ENCODE results near the gene VTI1A.
"Not testable (repeated sequence)": the region's sequence is repeated elsewhere in the genome, so short reads cannot be mapped to it uniquely, and the experiment has no call there.

VTI1A gene

DNA sequence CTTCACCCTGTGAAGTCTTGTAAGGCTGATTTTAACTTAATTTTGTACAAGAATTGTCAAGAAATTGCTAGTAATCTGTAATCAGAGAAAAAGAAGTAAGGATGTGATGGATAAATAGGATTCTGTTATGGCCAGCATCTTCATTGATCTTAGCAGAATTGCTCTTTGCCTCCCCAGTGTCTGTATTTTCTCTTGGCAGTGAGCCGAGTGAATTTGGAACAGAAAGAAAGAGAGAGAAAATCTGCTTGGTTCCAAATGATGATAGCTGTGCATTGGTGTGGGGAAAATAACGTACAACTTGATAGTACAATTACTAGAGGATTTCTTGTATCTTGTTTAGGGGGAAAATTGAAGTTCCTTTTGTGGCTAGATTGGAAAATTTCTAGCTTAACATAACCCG, 34.6 kb downstream of the VTI1A start:
- Histone ChIP-seq H3K36me3 (ENCODE audit: control insufficient read depth, insufficient read depth, low read length) (no peaks in the 10 kb centered on the region), H3K27ac (ENCODE audit: low read depth, low read length, severe bottlenecking) (no peak overlapping the region), H3K9me3 (ENCODE audit: control insufficient read depth, low read length) (no peaks in the 10 kb centered on the region), H3K4me3 (ENCODE audit: extremely low read depth, insufficient read depth, low read length, poor library complexity, severe bottlenecking) (no peak overlapping the region), H3K4me1 (ENCODE audit: control insufficient read depth, insufficient read depth, low read length, poor library complexity, severe bottlenecking) (no peaks in the 10 kb centered on the region)
- 90 to 100% methylated on average over 1 of the region's 3 CpGs for WGBS, 2 experiments (ENCODE audit: insufficient coverage in 2 of 2)

DNA sequence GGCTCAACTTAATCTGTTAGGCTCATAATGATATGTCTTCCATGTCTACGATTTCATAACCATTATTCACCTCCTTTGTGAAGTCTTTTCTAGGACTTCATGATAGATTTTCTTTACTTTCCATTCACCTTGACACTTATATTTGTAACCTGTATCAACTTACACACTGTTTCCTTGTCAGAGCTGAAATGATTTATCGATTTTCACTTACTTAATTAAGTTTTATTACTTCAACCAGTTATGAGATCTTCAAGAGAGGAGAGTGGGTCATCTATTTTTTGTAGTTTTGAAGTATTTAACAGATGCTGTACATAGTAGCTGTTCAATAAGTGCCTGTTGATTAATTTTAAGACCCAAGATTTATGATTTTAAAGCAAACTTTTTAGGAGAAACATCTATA, 37.4 kb downstream of the VTI1A start:
- no peaks in the 10 kb centered on the region for H3K4me1 ChIP-seq (ENCODE audit: control insufficient read depth, insufficient read depth, low read length, poor library complexity, severe bottlenecking)
- no peaks in the 10 kb centered on the region for H3K9me3 ChIP-seq (ENCODE audit: control insufficient read depth, low read length)
- no CpG with 5 or more reads among the region's 2 CpGs for WGBS, 2 experiments (ENCODE audit: insufficient coverage in 2 of 2)
- H3K4me3 ChIP-seq (ENCODE audit: extremely low read depth, insufficient read depth, low read length, poor library complexity, severe bottlenecking) = no peak overlapping the region
- no peaks in the 10 kb centered on the region for H3K36me3 ChIP-seq (ENCODE audit: control insufficient read depth, insufficient read depth, low read length)
- no peak overlapping the region for H3K27ac ChIP-seq (ENCODE audit: low read depth, low read length, severe bottlenecking)

DNA sequence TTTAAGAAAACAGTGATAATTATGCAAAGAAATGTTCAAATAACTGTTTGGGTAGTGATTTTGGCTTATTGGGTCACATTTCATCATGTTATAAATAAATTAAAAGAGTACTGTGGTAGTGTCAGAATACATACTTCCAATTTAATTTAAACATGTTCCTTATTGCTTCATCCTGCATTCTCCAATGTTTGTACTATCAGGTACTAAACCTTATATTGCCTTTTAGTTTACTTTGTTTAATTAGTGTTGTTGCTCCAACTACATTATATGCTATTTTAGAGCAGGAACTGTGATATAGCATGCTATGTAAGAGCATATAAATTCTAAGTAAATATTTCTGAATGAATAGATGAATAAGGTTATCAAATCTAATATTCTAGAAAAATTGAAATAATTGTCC, 40.9 kb downstream of the VTI1A start:
- Histone ChIP-seq H3K36me3 (ENCODE audit: control insufficient read depth, insufficient read depth, low read length) (no peaks in the 10 kb centered on the region), H3K9me3 (ENCODE audit: control insufficient read depth, low read length) (no peaks in the 10 kb centered on the region), H3K27ac (ENCODE audit: low read depth, low read length, severe bottlenecking) (no peak overlapping the region), H3K4me1 (ENCODE audit: control insufficient read depth, insufficient read depth, low read length, poor library complexity, severe bottlenecking) (peaks cover 7% of the 10 kb centered on the region), H3K4me3 (ENCODE audit: extremely low read depth, insufficient read depth, low read length, poor library complexity, severe bottlenecking) (no peak overlapping the region)

DNA sequence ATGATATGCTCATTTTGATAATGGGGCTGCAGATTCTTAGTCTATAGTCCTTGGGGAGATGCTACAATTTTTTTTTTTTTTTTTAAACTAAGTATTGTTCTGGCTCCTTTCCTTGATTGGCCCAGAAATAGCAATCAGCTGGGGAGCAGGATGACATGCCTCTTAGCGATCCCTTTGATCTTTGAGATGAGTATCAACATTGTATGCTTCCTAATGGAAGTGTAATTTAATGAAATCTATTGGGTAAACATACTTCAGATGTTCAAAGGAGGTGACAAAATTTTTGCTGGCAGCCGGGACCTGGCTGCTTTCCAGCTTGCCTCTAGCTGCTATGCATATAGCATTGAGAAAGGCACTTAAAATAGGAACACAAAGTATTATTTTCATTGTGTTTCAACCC, 43.5 kb downstream of the VTI1A start:
- 55% methylated on average over 2 of the region's 2 CpGs; no CpG with 5 or more reads in 1 of the 2 experiments for WGBS, 2 experiments (ENCODE audit: insufficient coverage in 2 of 2)

DNA sequence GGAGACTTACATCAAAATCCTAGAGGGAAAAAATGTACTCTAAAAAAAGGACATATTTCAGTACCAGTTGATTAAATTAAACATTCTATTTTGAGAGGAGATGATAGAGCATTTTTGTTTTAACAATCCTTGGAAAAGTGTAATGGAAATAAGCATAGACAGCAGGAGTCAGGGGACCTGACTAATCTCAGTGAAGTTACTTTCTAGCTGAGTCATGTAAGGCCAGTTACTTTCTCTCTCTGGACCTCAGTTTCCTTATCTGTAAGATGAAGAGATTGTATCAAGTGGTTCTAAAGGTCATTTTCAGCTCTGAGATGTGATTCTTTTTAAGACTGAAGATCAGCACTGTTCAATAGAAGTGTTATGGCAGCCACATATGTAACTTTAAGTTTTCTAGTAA, 44.1 kb downstream of the VTI1A start:
- H3K4me1 ChIP-seq (ENCODE audit: control insufficient read depth, insufficient read depth, low read length, poor library complexity, severe bottlenecking) = peaks cover 7% of the 10 kb centered on the region
- no peaks in the 10 kb centered on the region for H3K9me3 ChIP-seq (ENCODE audit: control insufficient read depth, low read length)
- H3K4me3 ChIP-seq (ENCODE audit: extremely low read depth, insufficient read depth, low read length, poor library complexity, severe bottlenecking) = no peak overlapping the region
- peak overlapping the region; percentile 23 for H3K27ac ChIP-seq (ENCODE audit: low read depth, low read length, severe bottlenecking)
- H3K36me3 ChIP-seq (ENCODE audit: control insufficient read depth, insufficient read depth, low read length) = no peaks in the 10 kb centered on the region

More for the DNA sequence above, 43.5 kb downstream of the VTI1A start:
- no peaks in the 10 kb centered on the region for H3K36me3 ChIP-seq (ENCODE audit: control insufficient read depth, insufficient read depth, low read length)
- H3K4me1 ChIP-seq (ENCODE audit: control insufficient read depth, insufficient read depth, low read length, poor library complexity, severe bottlenecking) = peaks cover 7% of the 10 kb centered on the region
- no peak overlapping the region for H3K4me3 ChIP-seq (ENCODE audit: extremely low read depth, insufficient read depth, low read length, poor library complexity, severe bottlenecking)
- H3K27ac ChIP-seq (ENCODE audit: low read depth, low read length, severe bottlenecking) = peak overlapping the region; percentile 23
- no peaks in the 10 kb centered on the region for H3K9me3 ChIP-seq (ENCODE audit: control insufficient read depth, low read length)

DNA sequence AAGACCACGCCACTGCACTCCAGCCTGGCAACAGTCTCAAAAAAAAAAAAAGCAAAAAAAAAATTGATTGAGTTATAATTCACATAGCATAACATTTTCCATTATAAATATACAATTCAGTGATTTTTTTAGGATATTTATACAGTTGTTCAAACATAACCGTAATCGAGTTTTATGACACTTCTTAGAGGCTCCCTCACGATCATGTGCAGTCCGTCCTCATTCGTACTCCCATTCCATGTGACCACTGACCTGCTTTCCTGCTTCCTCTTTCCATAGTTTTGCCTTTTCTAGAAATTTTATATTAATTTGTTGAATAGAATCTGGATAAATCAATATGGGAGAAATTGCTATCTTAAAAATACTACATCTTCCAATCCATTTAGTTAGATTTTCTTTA, 45.7 kb downstream of the VTI1A start:
- H3K27ac ChIP-seq (ENCODE audit: low read depth, low read length, severe bottlenecking) = no peak overlapping the region
- 97% methylated on average over 5 of the region's 6 CpGs; no CpG with 5 or more reads in 1 of the 2 experiments for WGBS, 2 experiments (ENCODE audit: insufficient coverage in 2 of 2)
- H3K9me3 ChIP-seq (ENCODE audit: control insufficient read depth, low read length) = no peaks in the 10 kb centered on the region
- H3K4me3 ChIP-seq (ENCODE audit: extremely low read depth, insufficient read depth, low read length, poor library complexity, severe bottlenecking) = no peak overlapping the region
- H3K36me3 ChIP-seq (ENCODE audit: control insufficient read depth, insufficient read depth, low read length) = no peaks in the 10 kb centered on the region
- H3K4me1 ChIP-seq (ENCODE audit: control insufficient read depth, insufficient read depth, low read length, poor library complexity, severe bottlenecking) = peaks cover 7% of the 10 kb centered on the region

DNA sequence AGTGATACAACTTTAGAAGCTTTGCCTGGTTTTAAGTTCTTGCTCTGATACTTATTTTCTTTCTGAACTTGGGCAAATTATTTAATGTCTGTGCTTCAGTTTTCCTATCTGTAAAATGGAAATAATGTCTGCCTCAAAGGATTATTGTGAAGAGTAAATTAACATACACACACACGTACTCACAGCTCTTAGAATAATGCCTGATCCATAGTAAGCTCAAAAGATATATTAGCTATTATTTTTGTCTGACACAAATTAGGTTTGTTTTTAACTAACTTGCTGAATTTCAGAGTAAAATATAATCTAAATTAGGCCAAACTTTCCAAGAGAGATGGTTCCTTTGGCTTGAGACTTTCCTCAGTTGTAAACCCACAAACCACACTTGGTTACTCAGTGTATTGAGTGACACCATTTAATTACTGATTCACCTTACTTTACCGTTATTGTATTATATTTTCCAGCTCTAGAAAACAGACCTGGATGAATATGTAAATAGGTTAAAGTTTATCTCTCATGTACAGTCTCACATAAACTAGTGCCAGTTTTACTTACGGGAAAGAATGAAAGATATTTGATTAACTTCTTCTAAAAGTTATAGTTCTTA, 50.4 kb downstream of the VTI1A start:
- no peak overlapping the region for H3K4me3 ChIP-seq (ENCODE audit: extremely low read depth, insufficient read depth, low read length, poor library complexity, severe bottlenecking)
- no CpG with 5 or more reads among the region's 3 CpGs for WGBS, 2 experiments (ENCODE audit: insufficient coverage in 2 of 2)

DNA sequence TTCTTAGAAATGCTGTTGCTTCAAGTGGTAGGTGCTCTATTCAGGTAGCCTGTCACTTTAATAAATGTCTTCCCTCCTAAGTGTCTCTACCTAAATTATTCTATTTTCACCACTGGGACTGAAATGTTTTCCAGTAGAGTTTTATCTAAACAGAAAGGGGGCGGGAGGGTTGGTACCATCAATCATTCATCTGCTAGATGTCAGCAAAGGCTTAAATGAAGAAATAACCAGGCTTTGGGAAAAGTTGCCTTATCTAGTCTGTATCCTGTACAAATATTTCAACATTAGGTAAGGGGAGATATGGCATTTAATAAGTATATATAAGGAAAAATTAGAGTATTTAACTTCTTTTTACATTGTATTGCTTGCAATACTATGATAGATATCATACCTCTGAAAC, 51.8 kb downstream of the VTI1A start:
- no peaks in the 10 kb centered on the region for H3K36me3 ChIP-seq (ENCODE audit: control insufficient read depth, insufficient read depth, low read length)
- H3K4me1 ChIP-seq (ENCODE audit: control insufficient read depth, insufficient read depth, low read length, poor library complexity, severe bottlenecking) = no peaks in the 10 kb centered on the region
- H3K4me3 ChIP-seq (ENCODE audit: extremely low read depth, insufficient read depth, low read length, poor library complexity, severe bottlenecking) = no peak overlapping the region
- no peak overlapping the region for H3K27ac ChIP-seq (ENCODE audit: low read depth, low read length, severe bottlenecking)
- no peaks in the 10 kb centered on the region for H3K9me3 ChIP-seq (ENCODE audit: control insufficient read depth, low read length)
- no CpG with 5 or more reads among the region's 1 CpG for WGBS, 2 experiments (ENCODE audit: insufficient coverage in 2 of 2)

More for the DNA sequence above, 50.4 kb downstream of the VTI1A start:
- H3K9me3 ChIP-seq (ENCODE audit: control insufficient read depth, low read length) = no peaks in the 10 kb centered on the region
- H3K36me3 ChIP-seq (ENCODE audit: control insufficient read depth, insufficient read depth, low read length) = no peaks in the 10 kb centered on the region
- no peak overlapping the region for H3K27ac ChIP-seq (ENCODE audit: low read depth, low read length, severe bottlenecking)
- H3K4me1 ChIP-seq (ENCODE audit: control insufficient read depth, insufficient read depth, low read length, poor library complexity, severe bottlenecking) = no peaks in the 10 kb centered on the region

DNA sequence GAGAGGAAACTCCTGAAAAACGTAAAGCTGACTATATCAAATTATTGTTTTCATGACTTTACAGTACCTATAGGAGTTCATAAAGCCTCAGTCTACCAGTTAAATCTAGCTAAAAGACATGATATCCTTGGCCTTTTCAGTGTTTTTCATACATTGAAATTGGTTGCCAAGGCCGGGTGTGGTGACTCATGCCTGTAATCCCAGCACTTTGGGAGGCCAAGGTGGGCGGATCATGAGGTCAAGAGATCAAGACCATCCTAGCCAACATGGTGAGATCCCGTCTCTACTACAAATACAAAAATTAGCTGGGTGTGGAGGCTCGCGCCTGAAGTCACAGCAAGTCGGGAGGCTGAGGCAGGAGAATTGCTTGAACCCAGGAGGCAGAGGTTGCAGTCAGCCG, 53.0 kb downstream of the VTI1A start:
- not testable (repeated sequence) for H3K36me3 ChIP-seq (ENCODE audit: control insufficient read depth, insufficient read depth, low read length); H3K9me3 ChIP-seq (ENCODE audit: control insufficient read depth, low read length); H3K4me3 ChIP-seq (ENCODE audit: extremely low read depth, insufficient read depth, low read length, poor library complexity, severe bottlenecking); H3K4me1 ChIP-seq (ENCODE audit: control insufficient read depth, insufficient read depth, low read length, poor library complexity, severe bottlenecking); H3K27ac ChIP-seq (ENCODE audit: low read depth, low read length, severe bottlenecking)
- 87 to 90% methylated on average over 4 to 6 of the region's 8 CpGs for WGBS, 2 experiments (ENCODE audit: insufficient coverage in 2 of 2)

DNA sequence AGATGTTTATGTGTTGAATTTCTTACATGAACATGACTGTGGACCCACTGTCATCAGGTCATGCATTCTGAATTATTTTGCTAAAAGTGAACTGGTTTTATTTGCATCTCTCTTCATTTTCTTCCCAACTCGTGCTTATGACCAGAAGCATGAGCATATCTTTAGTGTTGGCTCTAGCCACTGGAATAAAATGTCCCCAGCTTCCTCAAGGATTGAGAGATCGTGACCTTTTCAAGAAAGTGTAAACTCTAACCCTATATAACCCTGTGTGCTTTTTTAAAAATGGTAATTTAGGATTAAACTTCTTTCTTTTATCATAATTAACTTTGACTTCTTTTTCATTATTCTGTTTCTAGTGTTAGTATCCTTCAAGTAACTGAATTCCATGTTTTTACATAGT, 55.5 kb downstream of the VTI1A start:
- no peaks in the 10 kb centered on the region for H3K4me1 ChIP-seq (ENCODE audit: control insufficient read depth, insufficient read depth, low read length, poor library complexity, severe bottlenecking)
- H3K27ac ChIP-seq (ENCODE audit: low read depth, low read length, severe bottlenecking) = no peak overlapping the region
- no peaks in the 10 kb centered on the region for H3K9me3 ChIP-seq (ENCODE audit: control insufficient read depth, low read length)
- WGBS, 2 experiments (ENCODE audit: insufficient coverage in 2 of 2) = 100% methylated on average over 1 of the region's 2 CpGs
- H3K36me3 ChIP-seq (ENCODE audit: control insufficient read depth, insufficient read depth, low read length) = no peaks in the 10 kb centered on the region
- no peak overlapping the region for H3K4me3 ChIP-seq (ENCODE audit: extremely low read depth, insufficient read depth, low read length, poor library complexity, severe bottlenecking)

DNA sequence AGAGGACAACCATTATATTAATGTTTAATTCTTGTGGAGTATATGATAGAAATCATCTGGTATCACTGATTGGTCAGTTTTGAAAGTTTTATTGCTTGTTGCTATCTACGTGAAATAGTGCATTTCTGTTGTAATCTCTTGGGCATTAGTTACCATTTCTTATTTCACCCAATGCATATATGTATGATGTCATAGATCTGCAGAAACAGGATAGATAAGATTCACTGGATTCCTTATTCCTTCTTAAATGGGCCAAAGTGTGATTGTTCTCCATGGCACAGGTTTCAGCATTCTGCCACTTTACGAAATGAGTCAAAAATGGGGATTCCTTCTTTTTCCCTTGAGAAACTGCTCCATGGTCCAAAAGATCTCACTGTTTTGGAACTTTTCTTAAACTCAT, 56.6 kb downstream of the VTI1A start:
- Histone ChIP-seq H3K4me1 (ENCODE audit: control insufficient read depth, insufficient read depth, low read length, poor library complexity, severe bottlenecking) (no peaks in the 10 kb centered on the region), H3K27ac (ENCODE audit: low read depth, low read length, severe bottlenecking) (no peak overlapping the region), H3K4me3 (ENCODE audit: extremely low read depth, insufficient read depth, low read length, poor library complexity, severe bottlenecking) (no peak overlapping the region), H3K36me3 (ENCODE audit: control insufficient read depth, insufficient read depth, low read length) (no peaks in the 10 kb centered on the region), H3K9me3 (ENCODE audit: control insufficient read depth, low read length) (no peaks in the 10 kb centered on the region)
- WGBS, 2 experiments (ENCODE audit: insufficient coverage in 2 of 2) = 100% methylated on average over 1 of the region's 2 CpGs

All from mesodermal cell (in vitro differentiated cells).